Liver (tissue), 9 donors: ENCODE results near the gene ERCC4. TPM values are rescaled to one million over a fixed set of nuclear protein-coding genes. Genes with fewer than 3 reads are reported as not detected.

ENCODE experiments used
- DNase-seq: peaks from one replicate; pipeline ENCODE4 v3.0.0-alpha.2; 2017; ENCODE audit warnings: low spot score
- H3K27ac ChIP-seq, 2 donors: one replicate each; pipeline ENCODE4 v1.7.0; 2013; ENCODE audit warnings: inconsistent platforms in 2 of 2, low read length in 2 of 2, control low read depth in 1 of 2, low read depth in 1 of 2, mild to moderate bottlenecking in 1 of 2
- H3K27me3 ChIP-seq, 4 donors: one replicate each; pipeline versions ENCODE4 v1.6.1 to v1.7.0; 2013; ENCODE audit warnings: low read length in 3 of 4, inconsistent platforms in 1 of 4, mild to moderate bottlenecking in 1 of 4, moderate library complexity in 1 of 4; ENCODE audit not compliant: control insufficient read depth in 4 of 4, insufficient read depth in 4 of 4
- H3K36me3 ChIP-seq, 4 donors: one replicate each; pipeline versions ENCODE4 v1.6.1 to v1.7.0; 2013; ENCODE audit warnings: low read length in 3 of 4, mild to moderate bottlenecking in 3 of 4, low read depth in 1 of 4, moderate library complexity in 1 of 4; ENCODE audit not compliant: control insufficient read depth in 4 of 4, insufficient read depth in 3 of 4
- H3K4me1 ChIP-seq, 4 donors: one replicate each; pipeline versions ENCODE4 v1.6.1 to v1.7.0; 2013; ENCODE audit warnings: low read length in 3 of 4, mild to moderate bottlenecking in 3 of 4, moderate library complexity in 1 of 4; ENCODE audit not compliant: control insufficient read depth in 4 of 4, insufficient read depth in 4 of 4
- H3K4me3 ChIP-seq, 3 donors: one replicate each; pipeline versions ENCODE4 v1.6.1 to v1.7.0; 2013; ENCODE audit warnings: low read length in 3 of 3, control low read depth in 1 of 3, low read depth in 1 of 3, mild to moderate bottlenecking in 1 of 3
- H3K9ac ChIP-seq, 2 donors: one replicate each; pipeline ENCODE4 v1.7.0; 2013; ENCODE audit warnings: low read length in 2 of 2, mild to moderate bottlenecking in 2 of 2, moderate library complexity in 2 of 2, control low read depth in 1 of 2, low read depth in 1 of 2
- H3K9me3 ChIP-seq, 4 donors: one replicate each; pipeline versions ENCODE4 v1.6.1 to v1.7.0; 2013; ENCODE audit warnings: low read length in 3 of 4; ENCODE audit not compliant: control insufficient read depth in 4 of 4
- ATF3 ChIP-seq: IDR thresholded peaks from 2 replicates; pipeline ENCODE4 v1.6.1; 2016; ENCODE audit warnings: antibody characterized with exemption
- CTCF ChIP-seq: fragments of 150-350 bp; IDR thresholded peaks from 2 replicates; pipeline ENCODE4 v1.5.1; 2017; ENCODE audit warnings: improper control_type of control experiment, low read depth, low read length; ENCODE audit not compliant: missing input control
- GABPA ChIP-seq, 2 donors: IDR thresholded peaks in 1 of 2; conservative IDR thresholded peaks in 1 of 2; 2 replicates each; pipeline ENCODE4 v1.6.1; 2016; ENCODE audit warnings: antibody characterized with exemption in 2 of 2, mild to moderate bottlenecking in 1 of 2, moderate library complexity in 1 of 2
- HNF4A ChIP-seq, 2 donors: conservative IDR thresholded peaks; 2 replicates each; pipeline ENCODE4 v1.6.1; 2016; ENCODE audit warnings: antibody characterized with exemption in 2 of 2, mild to moderate bottlenecking in 2 of 2
- MAX ChIP-seq: IDR thresholded peaks from 2 replicates; pipeline ENCODE4 v1.6.1; 2016; ENCODE audit warnings: antibody characterized with exemption
- NR2F2 ChIP-seq: IDR thresholded peaks from 2 replicates; pipeline ENCODE4 v1.6.1; 2016; ENCODE audit warnings: antibody characterized with exemption
- REST ChIP-seq: IDR thresholded peaks from 2 replicates; pipeline ENCODE4 v1.6.1; 2016; ENCODE audit warnings: antibody characterized with exemption, mild to moderate bottlenecking
- RXRA ChIP-seq, 2 donors: IDR thresholded peaks; 2 replicates each; pipeline ENCODE4 v1.6.1; 2017 to 2018; ENCODE audit warnings: antibody characterized with exemption in 2 of 2, mild to moderate bottlenecking in 1 of 2
- SP1 ChIP-seq: IDR thresholded peaks from 2 replicates; pipeline ENCODE4 v1.6.1; 2018; ENCODE audit warnings: antibody characterized with exemption, mild to moderate bottlenecking
- ZBTB33 ChIP-seq: IDR thresholded peaks from 2 replicates; pipeline ENCODE4 v1.6.1; 2016; ENCODE audit warnings: antibody characterized with exemption
- WGBS: extraction: QIAGEN DNeasy Blood & Tissue Kit; methylation state at CpG from one replicate; pipeline ENCODE4 v1.1.7; 2013; 5-methylcytosine and 5-hydroxymethylcytosine counted together
- polyA plus RNA-seq, 2 donors: library from polyadenylated mRNA; stranded (reverse) in 1 of 2; unstranded in 1 of 2; fragments of 200-250 nt in 1 of 2; fragments of >200 nt in 1 of 2; fragmentation: Nextera tagmentation in 1 of 2; extraction: Ambion mirVana in 1 of 2; gene quantifications; one replicate each; pipeline versions ENCODE4 v1.2.1 to v1.2.3, GENCODE V29; 2013 to 2015
- total RNA-seq, 2 donors: library from RNA; depleted of rRNA; stranded (reverse); fragments of >200 nt; gene quantifications; one replicate each; pipeline ENCODE4 v1.2.3, GENCODE V29; 2014
- donor health status: healthy.
- donor health status: healthy.
- donor health status: healthy.
- donor health status: healthy.
- donor health status: healthy.

ERCC4 gene
- total and polyA plus RNA-seq, 4 donors = 1.6 to 11.1 (median 4.9) TPM

GRCh38 chr16:13906168-13907089 is 13.5 kb upstream of the ERCC4 start (continued):
- TF ChIP-seq RXRA (IDR thresholded peaks at IDR 0.05) = no peak
- TF ChIP-seq NR2F2 = no peak

GRCh38 chr16:13907431-13907830 is 12.5 kb upstream of the ERCC4 start:
- H3K4me1 ChIP-seq = peaks cover under 1 to 15% (median 9%) of the 10 kb centered on the region in 4 donors
- H3K4me3 ChIP-seq = no peak overlapping the region
- H3K9me3 ChIP-seq = no peaks in the 10 kb centered on the region
- no peaks in the 10 kb centered on the region for H3K36me3 ChIP-seq
- no peak for DNase-seq
- H3K9ac ChIP-seq = no peak overlapping the region
- TF ChIP-seq HNF4A (conservative IDR thresholded peaks at IDR 0.05) = no peak
- no peak for TF ChIP-seq REST
- 65% methylated on average over 3 of the region's 3 CpGs for WGBS
- H3K27ac ChIP-seq = no peak overlapping the region
- no peaks in the 10 kb centered on the region for H3K27me3 ChIP-seq

- H3K9ac ChIP-seq = no peak overlapping the region
- H3K27ac ChIP-seq = no peak overlapping the region
- DNase-seq = no peak
Observed at GRCh38 chr16:13909069-13909468, 10.9 kb upstream of the ERCC4 start.

GRCh38 chr16:13909872-13910303 is 10.1 kb upstream of the ERCC4 start:
- Histone ChIP-seq H3K4me3 (no peak overlapping the region), H3K4me1 (peaks cover 7 to 28% (median 19%) of the 10 kb centered on the region in 4 donors), H3K36me3 (no peaks in the 10 kb centered on the region), H3K27me3 (no peaks in the 10 kb centered on the region), H3K9ac (peak overlapping the region in 1 of 2 donors; percentile 76), H3K27ac (peak overlapping the region; percentile 82 to 83), H3K9me3 (no peaks in the 10 kb centered on the region)
- 18% methylated on average over 3 of the region's 3 CpGs for WGBS
- DNase-seq = no peak
- TF ChIP-seq ZBTB33 (peak; percentile 81), REST (peak; percentile 57), CTCF (peak; percentile 28), GABPA (IDR thresholded peaks at IDR 0.05 in 1 of 2, conservative IDR thresholded peaks at IDR 0.05 in 1 of 2) (peak in 1 of 2 donors; percentile 50)

More at GRCh38 chr16:13909069-13909468, 10.9 kb upstream of the ERCC4 start:
- Histone ChIP-seq H3K9me3 (no peaks in the 10 kb centered on the region), H3K36me3 (no peaks in the 10 kb centered on the region), H3K4me3 (no peak overlapping the region), H3K4me1 (peaks cover 7 to 26% (median 19%) of the 10 kb centered on the region in 4 donors), H3K27me3 (no peaks in the 10 kb centered on the region)
- WGBS = 93% methylated on average over 7 of the region's 7 CpGs
- TF ChIP-seq GABPA (IDR thresholded peaks at IDR 0.05 in 1 of 2, conservative IDR thresholded peaks at IDR 0.05 in 1 of 2) (no peak), MAX (no peak), SP1 (no peak), ATF3 (no peak)
